Prostate gland (tissue), 2 donors: ENCODE results near the gene SPPL3.

ENCODE experiments used
- POLR2AphosphoS5 ChIP-seq: sonication (generic); formaldehyde crosslinking; IDR thresholded peaks from one replicate; pipeline ENCODE4 v1.6.1; 2017; ENCODE audit warnings: antibody characterized with exemption
- TF ChIP-seq, protein P1 (sequence below), 4 experiments: fragments of 200-600 bp in 2 of 4; fragments of 450-650 bp in 2 of 4; sonication (generic) in 2 of 4; IDR thresholded peaks; 1 replicate in 3 of 4; 2 replicates in 1 of 4; pipeline ENCODE4 v1.5.1; 2016 to 2019; ENCODE audit warnings: antibody characterized with exemption in 4 of 4, mild to moderate bottlenecking in 2 of 4, moderate library complexity in 2 of 4

- TF ChIP-seq, protein P1, sequence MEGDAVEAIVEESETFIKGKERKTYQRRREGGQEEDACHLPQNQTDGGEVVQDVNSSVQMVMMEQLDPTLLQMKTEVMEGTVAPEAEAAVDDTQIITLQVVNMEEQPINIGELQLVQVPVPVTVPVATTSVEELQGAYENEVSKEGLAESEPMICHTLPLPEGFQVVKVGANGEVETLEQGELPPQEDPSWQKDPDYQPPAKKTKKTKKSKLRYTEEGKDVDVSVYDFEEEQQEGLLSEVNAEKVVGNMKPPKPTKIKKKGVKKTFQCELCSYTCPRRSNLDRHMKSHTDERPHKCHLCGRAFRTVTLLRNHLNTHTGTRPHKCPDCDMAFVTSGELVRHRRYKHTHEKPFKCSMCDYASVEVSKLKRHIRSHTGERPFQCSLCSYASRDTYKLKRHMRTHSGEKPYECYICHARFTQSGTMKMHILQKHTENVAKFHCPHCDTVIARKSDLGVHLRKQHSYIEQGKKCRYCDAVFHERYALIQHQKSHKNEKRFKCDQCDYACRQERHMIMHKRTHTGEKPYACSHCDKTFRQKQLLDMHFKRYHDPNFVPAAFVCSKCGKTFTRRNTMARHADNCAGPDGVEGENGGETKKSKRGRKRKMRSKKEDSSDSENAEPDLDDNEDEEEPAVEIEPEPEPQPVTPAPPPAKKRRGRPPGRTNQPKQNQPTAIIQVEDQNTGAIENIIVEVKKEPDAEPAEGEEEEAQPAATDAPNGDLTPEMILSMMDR (IDR thresholded peaks at IDR 0.05) = no peak
- no peak for TF ChIP-seq POLR2AphosphoS5
Observed at GRCh38 chr12:120844768-120845449, 59.2 kb downstream of the SPPL3 start.
